Adrenal gland (tissue), 5 donors: ENCODE measurements around the gene CIPC.

ENCODE experiments used
- POLR2A ChIP-seq, 2 donors: fragments of 450-650 bp; IDR thresholded peaks; one replicate each; pipeline ENCODE4 v1.6.1; 2017; ENCODE audit warnings: antibody characterized with exemption in 2 of 2, mild to moderate bottlenecking in 2 of 2, moderate library complexity in 1 of 2
- TF ChIP-seq, protein P1 (sequence below), 6 experiments: fragments of 450-650 bp in 4 of 6; fragments of 200-600 bp in 2 of 6; sonication (generic) in 1 of 6; IDR thresholded peaks; 1 replicate in 5 of 6; 2 replicates in 1 of 6; pipeline versions ENCODE4 v1.5.1 to v1.8.0; 2016 to 2021; ENCODE audit warnings: antibody characterized with exemption in 6 of 6, mild to moderate bottlenecking in 2 of 6, moderate library complexity in 1 of 6
- donor health status: DM: no; HTN: no; CAD: no.

DNA sequence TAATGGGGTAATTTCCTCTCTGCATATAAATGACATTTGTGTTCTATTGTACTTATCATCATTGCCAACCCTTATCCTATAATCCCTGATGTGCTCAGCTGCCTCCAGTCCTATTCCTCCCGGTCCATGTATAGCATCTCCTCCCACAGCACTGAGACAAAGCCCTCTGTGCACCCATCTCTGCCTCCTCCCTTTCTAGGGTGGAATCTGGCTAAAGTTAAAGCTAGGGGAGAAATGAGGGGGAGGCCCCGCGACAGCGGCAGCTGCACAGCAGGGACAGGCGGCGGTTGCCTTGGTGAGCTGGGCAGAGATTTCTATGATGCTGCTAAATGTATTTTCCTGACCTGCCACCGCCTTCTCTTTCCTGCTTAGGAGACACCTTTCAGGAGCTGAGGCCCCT lies 56.4 kb downstream of the CIPC start:
- TF ChIP-seq, protein P1, sequence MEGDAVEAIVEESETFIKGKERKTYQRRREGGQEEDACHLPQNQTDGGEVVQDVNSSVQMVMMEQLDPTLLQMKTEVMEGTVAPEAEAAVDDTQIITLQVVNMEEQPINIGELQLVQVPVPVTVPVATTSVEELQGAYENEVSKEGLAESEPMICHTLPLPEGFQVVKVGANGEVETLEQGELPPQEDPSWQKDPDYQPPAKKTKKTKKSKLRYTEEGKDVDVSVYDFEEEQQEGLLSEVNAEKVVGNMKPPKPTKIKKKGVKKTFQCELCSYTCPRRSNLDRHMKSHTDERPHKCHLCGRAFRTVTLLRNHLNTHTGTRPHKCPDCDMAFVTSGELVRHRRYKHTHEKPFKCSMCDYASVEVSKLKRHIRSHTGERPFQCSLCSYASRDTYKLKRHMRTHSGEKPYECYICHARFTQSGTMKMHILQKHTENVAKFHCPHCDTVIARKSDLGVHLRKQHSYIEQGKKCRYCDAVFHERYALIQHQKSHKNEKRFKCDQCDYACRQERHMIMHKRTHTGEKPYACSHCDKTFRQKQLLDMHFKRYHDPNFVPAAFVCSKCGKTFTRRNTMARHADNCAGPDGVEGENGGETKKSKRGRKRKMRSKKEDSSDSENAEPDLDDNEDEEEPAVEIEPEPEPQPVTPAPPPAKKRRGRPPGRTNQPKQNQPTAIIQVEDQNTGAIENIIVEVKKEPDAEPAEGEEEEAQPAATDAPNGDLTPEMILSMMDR (IDR thresholded peaks at IDR 0.05): no peak
- TF ChIP-seq POLR2A (IDR thresholded peaks at IDR 0.05): no peak
